GM06990 (cell line): ENCODE results near the gene SLC22A8.

ENCODE experiments used
- DNase-seq: peaks from one replicate; pipeline ENCODE4 v3.0.0-alpha.2; 2011; ENCODE audit not compliant: insufficient read length; ENCODE audit errors: extremely low read depth
- H3K27me3 ChIP-seq: replicated peaks from 2 replicates; pipeline ENCODE4 v1.6.0; 2011; ENCODE audit warnings: low read length; ENCODE audit not compliant: control insufficient read depth, insufficient read depth
- H3K36me3 ChIP-seq: 2 replicates; pipeline ENCODE4 v1.5.1; 2011; ENCODE audit warnings: low read length; ENCODE audit not compliant: control insufficient read depth, insufficient read depth
- H3K4me3 ChIP-seq: replicated peaks from 2 replicates; pipeline ENCODE4 v1.5.1; 2011; ENCODE audit warnings: low read depth, mild to moderate bottlenecking, control low read depth, low read length
- CTCF ChIP-seq: IDR thresholded peaks from 2 replicates; pipeline ENCODE4 v1.5.1; 2011; ENCODE audit warnings: low read length, control low read depth, mild to moderate bottlenecking, inconsistent platforms; ENCODE audit not compliant: insufficient read depth, poor library complexity, severe bottlenecking

The SLC22A8 gene

DNA sequence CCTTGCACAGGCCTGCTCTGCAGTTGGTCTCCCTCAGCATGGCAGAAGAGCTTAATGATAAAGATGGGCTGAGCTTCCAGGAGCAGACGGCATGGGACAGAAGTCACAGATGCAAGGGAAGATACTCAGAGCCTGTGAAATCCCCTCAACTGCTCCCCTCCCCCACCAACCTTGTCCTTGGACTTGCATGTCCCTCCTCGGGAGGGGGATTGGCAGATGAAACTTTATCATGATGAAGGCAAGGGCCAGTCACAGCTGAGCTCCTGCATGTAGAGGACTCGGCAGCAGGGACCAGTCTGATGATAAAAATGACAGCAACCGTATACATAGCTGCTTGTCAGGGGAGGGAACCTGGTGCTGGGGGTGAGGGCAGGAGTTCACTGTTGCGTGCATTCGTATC, 6.8 kb upstream of the SLC22A8 start:
- Histone ChIP-seq H3K4me3 (no peak overlapping the region), H3K27me3 (no peaks in the 10 kb centered on the region; the same call in none of the 2 replicates), H3K36me3 (no peaks in the 10 kb centered on the region)
- no peak for DNase-seq
- no peak for TF ChIP-seq CTCF

DNA sequence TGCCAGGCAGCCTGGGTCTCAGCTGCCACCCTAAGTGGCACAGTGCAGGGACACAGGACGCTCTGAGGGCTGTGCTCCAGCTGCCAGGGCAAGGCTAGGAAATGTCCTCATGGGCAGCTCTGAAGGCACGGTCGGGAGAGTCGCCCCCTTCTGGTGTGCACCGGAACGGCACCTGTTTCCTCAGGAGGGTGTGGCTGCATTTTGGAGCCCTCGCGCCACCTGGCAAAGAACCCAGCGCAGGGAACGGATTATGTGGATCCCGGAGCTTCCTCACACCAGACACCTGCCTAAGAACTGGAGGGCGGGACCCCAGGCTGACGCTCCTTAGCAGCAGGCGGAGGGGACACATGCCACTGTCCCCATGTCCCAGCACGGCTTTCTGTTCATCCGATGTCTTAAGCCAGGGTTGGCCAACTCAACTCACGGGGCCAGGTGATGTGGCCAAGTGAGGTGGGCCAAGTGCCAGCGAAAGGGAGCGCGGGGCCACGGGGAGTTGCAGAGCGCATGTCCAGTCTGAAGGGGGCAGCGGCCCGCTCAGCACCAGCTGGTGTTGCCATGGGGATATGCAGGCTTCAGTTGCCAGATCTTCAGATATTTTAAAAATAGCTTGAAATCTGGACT, 5.1 kb upstream of the SLC22A8 start:
- peak; percentile 59 for TF ChIP-seq CTCF
- no peak for DNase-seq
- Histone ChIP-seq H3K27me3 (no peaks in the 10 kb centered on the region; the same call in none of the 2 replicates), H3K36me3 (no peaks in the 10 kb centered on the region), H3K4me3 (no peak overlapping the region)

GRCh38 chr11:63019506-63019905, 3.9 kb upstream of the SLC22A8 start:
- TF ChIP-seq CTCF: no peak
- DNase-seq: no peak
- Histone ChIP-seq H3K36me3 (no peaks in the 10 kb centered on the region), H3K4me3 (no peak overlapping the region), H3K27me3 (no peaks in the 10 kb centered on the region; the same call in none of the 2 replicates)

- no peak for DNase-seq
- TF ChIP-seq CTCF: no peak
These were observed 1.8 kb upstream of the SLC22A8 start for GRCh38 chr11:63017306-63017974.

GRCh38 chr11:63014408-63015055, 1.1 kb downstream of the SLC22A8 start:
- no peak for DNase-seq
- Histone ChIP-seq H3K36me3 (no peaks in the 10 kb centered on the region), H3K4me3 (no peak overlapping the region), H3K27me3 (no peaks in the 10 kb centered on the region; the same call in none of the 2 replicates)
- no peak for TF ChIP-seq CTCF

More at GRCh38 chr11:63017306-63017974, 1.8 kb upstream of the SLC22A8 start:
- no peaks in the 10 kb centered on the region; the same call in none of the 2 replicates for H3K27me3 ChIP-seq
- H3K4me3 ChIP-seq: no peak overlapping the region
- H3K36me3 ChIP-seq: no peaks in the 10 kb centered on the region
